HepG2 (cell line): Measurements from ENCODE around the gene AK9. TPM values are rescaled to one million over a fixed set of nuclear protein-coding genes. Genes with fewer than 3 reads are reported as not detected.

ENCODE experiments used
- ATAC-seq: fragments of 200-7000 bp; cut with Tn5 transposase; 3 replicates; pipeline ENCODE4 v1.9.1; 2020; ENCODE audit warnings: mild to moderate bottlenecking, moderate library complexity
- BruUV-seq: library from RNA; stranded (reverse); fragments of 400-500 nt; replicated peaks from 2 replicates; lab custom pipeline; 2021; lab: Mats Ljungman, UMichigan
- CTCF ChIA-PET: fragments of 300-600 bp; formaldehyde crosslinking; extraction: SDS; loops from one replicate; lab custom pipeline; 2021; ENCODE audit warnings: low total read pairs, inconsistent platforms, low intra/inter-chr PET ratio; lab: Yijun Ruan, JAX
- POLR2A ChIA-PET: fragments of 350-600 bp; sonication (Branson Sonifier 250); formaldehyde crosslinking; loops from one replicate; lab custom pipeline; 2020; ENCODE audit warnings: antibody characterized with exemption, inconsistent platforms; lab: Yijun Ruan, JAX
- DNase-seq: peaks from one replicate; pipeline ENCODE4 v3.0.0-alpha.2; 2015; ENCODE audit warnings: low spot score
- FAIRE-seq: peaks from 3 replicates; lab custom pipeline; 2011; peaks lifted over from hg19 to GRCh38; lab: Jason Lieb, UNC
- H2AFZ ChIP-seq: one replicate; pipeline ENCODE4 v1.6.1; 2011; ENCODE audit warnings: low read length, inconsistent platforms
- H3K27ac ChIP-seq: fragments of 300-600 bp; 3 replicates; pipeline ENCODE4 v1.8.0; 2011; ENCODE audit warnings: mixed run types, mild to moderate bottlenecking, mixed read lengths, low read length, inconsistent platforms; ENCODE audit not compliant: insufficient read depth; ENCODE audit errors: extremely low read length
- H3K27me3 ChIP-seq, 2 experiments: fragments of 200-600 bp in 1 of 2; 2 replicates in 1 of 2; 3 replicates in 1 of 2; pipeline versions ENCODE4 v1.6.0 to v1.8.0; 2011; ENCODE audit warnings: low read length in 2 of 2, mild to moderate bottlenecking in 2 of 2, moderate library complexity in 2 of 2, inconsistent platforms in 1 of 2; ENCODE audit not compliant: insufficient read depth in 2 of 2, control insufficient read depth in 1 of 2
- H3K36me3 ChIP-seq, 2 experiments: fragments of 200-600 bp in 1 of 2; replicated peaks in 1 of 2; 2 replicates in 1 of 2; 3 replicates in 1 of 2; pipeline versions ENCODE4 v1.5.1 to v1.8.0; 2011; ENCODE audit warnings: low read length in 2 of 2, inconsistent platforms in 1 of 2; ENCODE audit not compliant: insufficient read depth in 2 of 2, control insufficient read depth in 1 of 2
- H3K4me1 ChIP-seq: 2 replicates; pipeline ENCODE4 v1.5.1; 2012; ENCODE audit warnings: low read length, inconsistent platforms; ENCODE audit not compliant: insufficient read depth
- H3K4me2 ChIP-seq: 2 replicates; pipeline ENCODE4 v1.6.0; 2011; ENCODE audit warnings: low read depth, low read length, inconsistent platforms
- H3K4me3 ChIP-seq, 3 experiments: fragments of 200-600 bp in 1 of 3; sonication (generic), shearing (Covaris generic) in 1 of 3; replicated peaks in 1 of 3; 2 replicates each; pipeline ENCODE4 v1.5.1; 2011 to 2016; ENCODE audit warnings: low read length in 3 of 3, inconsistent platforms in 2 of 3, low read depth in 2 of 3, mild to moderate bottlenecking in 2 of 3, control low read depth in 1 of 3, mixed read lengths in 1 of 3; ENCODE audit not compliant: insufficient read depth in 1 of 3
- H3K79me2 ChIP-seq: one replicate; pipeline ENCODE4 v1.6.1; 2011; ENCODE audit warnings: low read length, inconsistent platforms; ENCODE audit not compliant: insufficient read depth
- H3K9ac ChIP-seq: 2 replicates; pipeline ENCODE4 v1.6.0; 2011; ENCODE audit warnings: mild to moderate bottlenecking, low read depth, low read length, inconsistent platforms; ENCODE audit not compliant: insufficient read depth
- H3K9me3 ChIP-seq: 2 replicates; pipeline ENCODE4 v1.5.1; 2012; ENCODE audit warnings: mild to moderate bottlenecking, low read length
- H4K20me1 ChIP-seq: 2 replicates; pipeline ENCODE4 v1.6.0; 2011; ENCODE audit warnings: inconsistent platforms, mild to moderate bottlenecking, low read length, moderate library complexity; ENCODE audit not compliant: insufficient read depth
- ARNT ChIP-seq: fragments of 450-650 bp; IDR thresholded peaks from 2 replicates; pipeline ENCODE4 v1.6.1; 2017
- ELF3 ChIP-seq: IDR thresholded peaks from 2 replicates; pipeline ENCODE4 v1.6.1; 2016; ENCODE audit warnings: missing genetic modification reagents, missing compliant biosample characterization
- EP300 ChIP-seq, 3 experiments: sonication (generic) in 1 of 3; formaldehyde crosslinking in 1 of 3; IDR thresholded peaks; 2 replicates each; pipeline versions ENCODE4 v1.5.1 to v1.6.1; 2011 to 2020; ENCODE audit warnings: low read depth in 2 of 3, low read length in 2 of 3, borderline replicate concordance in 1 of 3, improper control_type of control experiment in 1 of 3, mild to moderate bottlenecking in 1 of 3, missing genetic modification reagents in 1 of 3, moderate library complexity in 1 of 3
- MBD4 ChIP-seq: IDR thresholded peaks from 2 replicates; pipeline ENCODE4 v1.6.1; 2012; ENCODE audit warnings: low read length, inconsistent platforms, borderline replicate concordance
- MIXL1 ChIP-seq: IDR thresholded peaks from 2 replicates; pipeline ENCODE4 v1.6.1; 2016
- MXD4 ChIP-seq: IDR thresholded peaks from 2 replicates; pipeline ENCODE4 v1.6.1; 2016; ENCODE audit warnings: mild to moderate bottlenecking, missing biosample characterization, missing genetic modification reagents
- NR2F2 ChIP-seq: IDR thresholded peaks from 2 replicates; pipeline ENCODE4 v1.6.1; 2012; ENCODE audit warnings: low read depth, inconsistent platforms, borderline replicate concordance
- RARG ChIP-seq: sonication (generic); formaldehyde crosslinking; IDR thresholded peaks from 2 replicates; pipeline ENCODE4 v1.4.0; 2020; ENCODE audit warnings: low read depth, mild to moderate bottlenecking, missing genetic modification reagents
- REL ChIP-seq: sonication (generic); formaldehyde crosslinking; conservative IDR thresholded peaks from 2 replicates; pipeline ENCODE4 v1.8.0; 2022; ENCODE audit warnings: mild to moderate bottlenecking, missing genetic modification reagents, moderate library complexity
- RNF2 ChIP-seq: fragments of 450-650 bp; conservative IDR thresholded peaks from 2 replicates; pipeline ENCODE4 v1.6.1; 2016; ENCODE audit warnings: low read depth
- SYNCRIP ChIP-seq: fragments of 200-400 bp; formaldehyde crosslinking; IDR thresholded peaks from 2 replicates; pipeline ENCODE4 v1.6.1; 2018; ENCODE audit warnings: mild to moderate bottlenecking, low read depth, low read length; ENCODE audit not compliant: insufficient read depth
- ZFP62 ChIP-seq: sonication (generic); formaldehyde crosslinking; IDR thresholded peaks from 2 replicates; pipeline ENCODE4 v1.4.0; 2020; ENCODE audit warnings: missing genetic modification reagents
- ZNF101 ChIP-seq: sonication (generic); formaldehyde crosslinking; IDR thresholded peaks from 2 replicates; pipeline ENCODE4 v1.4.0; 2020; ENCODE audit warnings: mild to moderate bottlenecking, low read depth, missing genetic modification reagents, borderline replicate concordance
- ZNF235 ChIP-seq: sonication (generic); formaldehyde crosslinking; IDR thresholded peaks from 2 replicates; pipeline ENCODE4 v1.8.1; 2023; ENCODE audit warnings: mild to moderate bottlenecking, missing genetic modification reagents, borderline replicate concordance
- ZNF317 ChIP-seq: sonication (generic); formaldehyde crosslinking; IDR thresholded peaks from 2 replicates; pipeline ENCODE4 v1.5.0; 2020; ENCODE audit warnings: mild to moderate bottlenecking, missing genetic modification reagents
- ZNF496 ChIP-seq: sonication (generic); formaldehyde crosslinking; IDR thresholded peaks from 2 replicates; pipeline ENCODE4 v1.8.1; 2023; ENCODE audit warnings: mild to moderate bottlenecking, moderate library complexity, missing genetic modification reagents; ENCODE audit not compliant: insufficient replicate concordance
- ZNF777 ChIP-seq: sonication (generic); formaldehyde crosslinking; IDR thresholded peaks from 2 replicates; pipeline ENCODE4 v1.4.0; 2020; ENCODE audit warnings: missing genetic modification reagents
- ZNF839 ChIP-seq: sonication (generic); formaldehyde crosslinking; IDR thresholded peaks from 2 replicates; pipeline ENCODE4 v1.4.0; 2020; ENCODE audit warnings: missing genetic modification reagents, mild to moderate bottlenecking, borderline replicate concordance
- ZNF878 ChIP-seq: sonication (generic); formaldehyde crosslinking; IDR thresholded peaks from 2 replicates; pipeline ENCODE4 v1.8.1; 2023; ENCODE audit warnings: mild to moderate bottlenecking, missing genetic modification reagents, moderate library complexity
- ZSCAN29 ChIP-seq: sonication (generic); formaldehyde crosslinking; conservative IDR thresholded peaks from 2 replicates; pipeline ENCODE4 v1.4.0; 2020; ENCODE audit warnings: mild to moderate bottlenecking, missing genetic modification reagents
- WGBS: methylation state at CpG from one replicate; pipeline ENCODE4 v1.1.6; 2017; ENCODE audit warnings: low lambda C conversion rate; 5-methylcytosine and 5-hydroxymethylcytosine counted together
- in situ Hi-C: cut with HindIII; loops from 2 replicates; pipeline ENCODE4 v1.10.0; 2017; ENCODE audit warnings: low pct_unique_long_range_greater_than_20kb; ENCODE audit not compliant: extremely low pct_ligation_motif_present
- intact Hi-C: fragments of 100-400 bp; cut with micrococcal nuclease; formaldehyde crosslinking; loops from one replicate; pipeline ENCODE4 v1.10.0; 2022; ENCODE audit not compliant: unreplicated experiment
- polyA plus RNA-seq, 8 experiments: library from polyadenylated mRNA; depleted of rRNA in 3 of 8; stranded (reverse) in 7 of 8; unstranded in 1 of 8; fragments of >200 nt; fragmentation: Illumina TruSeq in 4 of 8; extraction: Trizol in 4 of 8; gene quantifications; 2 replicates each; pipeline versions ENCODE4 v1.2.1 to v1.2.3, GENCODE V29; 2011 to 2016; ENCODE audit warnings: low read depth in 4 of 8, missing spikeins in 1 of 8, mixed read lengths in 1 of 8; ENCODE audit not compliant: insufficient read depth in 1 of 8
- total RNA-seq, 5 experiments: library from RNA; depleted of rRNA; stranded (reverse); fragments of >200 nt; fragmentation: Illumina TruSeq; extraction: Trizol; gene quantifications; 2 replicates each; pipeline ENCODE4 v1.2.3, GENCODE V29; 2016; ENCODE audit warnings: low read depth in 1 of 5
- TF ChIP-seq, protein P1 (sequence below): sonication (generic); formaldehyde crosslinking; IDR thresholded peaks from 2 replicates; pipeline ENCODE4 v1.8.1; 2023; ENCODE audit warnings: mild to moderate bottlenecking, missing genetic modification reagents
- TF ChIP-seq, protein P2 (sequence below): sonication (generic); formaldehyde crosslinking; IDR thresholded peaks from 2 replicates; pipeline ENCODE4 v1.5.0; 2020; ENCODE audit warnings: mild to moderate bottlenecking, missing genetic modification reagents

AK9 gene
- total and polyA plus RNA-seq, 2 of the 13 experiments (the other 11 are each of a cell fraction or from before 2014, with no cell fraction given) = 3.2 to 4.8 TPM

DNA sequence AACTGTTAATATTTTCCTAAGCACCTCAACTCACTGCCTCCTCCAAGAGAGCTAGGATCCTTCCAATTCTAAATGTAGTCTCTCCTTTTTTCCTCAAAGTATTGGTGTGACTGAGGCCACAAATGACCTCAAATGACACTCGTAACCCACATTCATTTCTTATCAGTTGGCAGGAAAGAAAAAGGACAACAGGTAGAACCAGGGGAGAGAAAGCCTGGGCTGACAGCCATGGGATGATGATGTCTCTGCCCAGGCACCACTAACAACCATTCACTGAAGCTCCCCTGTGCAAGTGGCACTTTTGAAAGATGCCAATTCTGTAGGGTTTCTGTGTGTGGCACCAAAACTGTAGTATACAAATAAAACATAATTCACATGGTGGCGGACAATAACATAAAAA, 215.4 kb downstream of the AK9 start (continued):
- TF ChIP-seq, protein P1, sequence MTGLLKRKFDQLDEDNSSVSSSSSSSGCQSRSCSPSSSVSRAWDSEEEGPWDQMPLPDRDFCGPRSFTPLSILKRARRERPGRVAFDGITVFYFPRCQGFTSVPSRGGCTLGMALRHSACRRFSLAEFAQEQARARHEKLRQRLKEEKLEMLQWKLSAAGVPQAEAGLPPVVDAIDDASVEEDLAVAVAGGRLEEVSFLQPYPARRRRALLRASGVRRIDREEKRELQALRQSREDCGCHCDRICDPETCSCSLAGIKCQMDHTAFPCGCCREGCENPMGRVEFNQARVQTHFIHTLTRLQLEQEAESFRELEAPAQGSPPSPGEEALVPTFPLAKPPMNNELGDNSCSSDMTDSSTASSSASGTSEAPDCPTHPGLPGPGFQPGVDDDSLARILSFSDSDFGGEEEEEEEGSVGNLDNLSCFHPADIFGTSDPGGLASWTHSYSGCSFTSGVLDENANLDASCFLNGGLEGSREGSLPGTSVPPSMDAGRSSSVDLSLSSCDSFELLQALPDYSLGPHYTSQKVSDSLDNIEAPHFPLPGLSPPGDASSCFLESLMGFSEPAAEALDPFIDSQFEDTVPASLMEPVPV = no peak
- TF ChIP-seq SYNCRIP = no peak
- no peak for TF ChIP-seq ZNF878 (CRISPR knock-in tag)

DNA sequence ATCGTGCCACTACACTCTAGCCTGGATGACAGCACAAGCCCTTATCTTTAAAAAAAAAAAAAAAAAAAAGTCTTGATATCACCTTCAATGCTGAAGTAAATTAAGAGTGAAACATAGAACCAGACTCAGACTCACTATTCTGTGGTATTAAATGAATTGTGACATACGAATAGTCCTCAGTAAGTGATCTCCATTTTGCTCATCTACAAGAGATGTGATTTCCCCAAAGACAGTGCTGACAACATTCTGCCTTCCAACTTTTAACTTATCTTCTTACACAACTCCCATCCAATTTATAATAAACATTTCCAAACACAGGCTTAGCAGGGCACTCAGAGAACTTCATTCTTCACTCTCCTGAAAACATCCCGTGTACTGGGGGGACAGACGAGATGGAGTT, 216.0 kb downstream of the AK9 start:
- H3K4me1 ChIP-seq = peaks cover 37% of the 10 kb centered on the region
- no peak for ATAC-seq
- H3K4me3 ChIP-seq = no peak overlapping the region
- no peak overlapping the region for H3K4me2 ChIP-seq
- BruUV-seq = no TSS peak
- H2AFZ ChIP-seq = no peak overlapping the region
- H3K27me3 ChIP-seq = no peaks in the 10 kb centered on the region
- ChIA-PET POLR2A (no interaction called here), CTCF (no interaction called here)
- in situ Hi-C loops (no loop called here), intact Hi-C loops (no loop called here)
- no peak overlapping the region for H3K27ac ChIP-seq
- FAIRE-seq = no peak
- H3K9me3 ChIP-seq = no peaks in the 10 kb centered on the region
- peaks cover 12% of the 10 kb centered on the region for H3K79me2 ChIP-seq
- peaks cover 18 to 45% of the 10 kb centered on the region in 2 experiments; a peak in 4 of 5 replicates for H3K36me3 ChIP-seq
- DNase-seq = no peak
- TF ChIP-seq ZNF101 (no peak), ZFP62 (CRISPR knock-in tag) (no peak), MBD4 (no peak), EP300 (IDR thresholded peaks at IDR 0.05; ENCODE audit: low read depth in 2 of 2, low read length in 2 of 2) (no peak), EP300 (CRISPR knock-in tag; IDR thresholded peaks at IDR 0.05; ENCODE audit: borderline replicate concordance) (no peak), RARG (no peak), MXD4 (CRISPR knock-in tag) (no peak), ZNF496 (no peak), ZNF777 (CRISPR knock-in tag) (no peak), REL (no peak), ZNF235 (CRISPR knock-in tag) (no peak), RNF2 (no peak), ARNT (no peak), ELF3 (CRISPR knock-in tag) (no peak), NR2F2 (no peak), ZNF317 (CRISPR knock-in tag) (no peak), MIXL1 (no peak), ZSCAN29 (CRISPR knock-in tag) (no peak), ZNF839 (CRISPR knock-in tag) (no peak)
- TF ChIP-seq, protein P2, sequence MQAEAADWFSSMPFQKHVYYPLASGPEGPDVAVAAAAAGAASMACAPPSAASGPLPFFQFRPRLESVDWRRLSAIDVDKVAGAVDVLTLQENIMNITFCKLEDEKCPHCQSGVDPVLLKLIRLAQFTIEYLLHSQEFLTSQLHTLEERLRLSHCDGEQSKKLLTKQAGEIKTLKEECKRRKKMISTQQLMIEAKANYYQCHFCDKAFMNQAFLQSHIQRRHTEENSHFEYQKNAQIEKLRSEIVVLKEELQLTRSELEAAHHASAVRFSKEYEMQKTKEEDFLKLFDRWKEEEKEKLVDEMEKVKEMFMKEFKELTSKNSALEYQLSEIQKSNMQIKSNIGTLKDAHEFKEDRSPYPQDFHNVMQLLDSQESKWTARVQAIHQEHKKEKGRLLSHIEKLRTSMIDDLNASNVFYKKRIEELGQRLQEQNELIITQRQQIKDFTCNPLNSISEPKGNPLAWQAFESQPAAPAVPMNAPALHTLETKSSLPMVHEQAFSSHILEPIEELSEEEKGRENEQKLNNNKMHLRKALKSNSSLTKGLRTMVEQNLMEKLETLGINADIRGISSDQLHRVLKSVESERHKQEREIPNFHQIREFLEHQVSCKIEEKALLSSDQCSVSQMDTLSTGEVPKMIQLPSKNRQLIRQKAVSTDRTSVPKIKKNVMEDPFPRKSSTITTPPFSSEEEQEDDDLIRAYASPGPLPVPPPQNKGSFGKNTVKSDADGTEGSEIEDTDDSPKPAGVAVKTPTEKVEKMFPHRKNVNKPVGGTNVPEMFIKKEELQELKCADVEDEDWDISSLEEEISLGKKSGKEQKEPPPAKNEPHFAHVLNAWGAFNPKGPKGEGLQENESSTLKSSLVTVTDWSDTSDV (CRISPR knock-in tag) = no peak
- H4K20me1 ChIP-seq = no peaks in the 10 kb centered on the region
- whole genome bisulfite sequencing = 96% methylated on average over 4 of the region's 4 CpGs
- no peak overlapping the region for H3K9ac ChIP-seq
